ENCODE data around the gene SPATA4.
"Not testable (repeated sequence)": the region's sequence is repeated elsewhere in the genome, so short reads cannot be mapped to it uniquely, and the experiment has no call there.

The SPATA4 gene

GRCh38 chr4:176195184-176195978 is at the start of gene SPATA4:
SPATA4 (minus strand) TSS chr4:176195585; CDS start chr4:176195562, 23 bp downstream.
- DNase-seq (ENCODE audit: low read depth in 2 of 2) = peak; percentile 87 to 91

DNA sequence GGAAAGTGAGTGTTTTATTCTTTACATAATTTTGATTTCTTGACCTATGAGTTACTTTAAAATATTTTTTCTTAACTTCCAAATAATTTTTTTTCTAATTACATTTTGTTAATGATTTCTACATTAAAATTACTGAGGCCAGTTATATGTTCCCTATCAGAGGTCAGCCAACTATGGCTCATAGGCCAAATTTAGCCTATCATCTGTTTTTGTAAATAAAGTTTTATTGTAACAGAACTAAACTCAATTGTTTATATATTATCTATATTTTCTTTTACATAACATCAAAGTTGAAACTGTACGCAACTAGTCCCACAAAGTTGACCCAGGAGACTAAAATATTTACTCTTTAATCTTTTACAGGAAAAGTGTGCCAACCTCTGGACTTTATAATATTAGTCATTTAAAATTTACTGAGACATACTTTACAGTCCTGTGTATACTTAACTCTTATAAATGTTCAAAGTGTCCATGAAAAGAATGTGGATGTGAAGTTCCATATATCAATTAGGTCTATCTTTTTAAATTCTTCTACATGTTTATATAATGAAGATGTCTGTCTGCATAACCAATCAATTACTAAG is 47.5 kb upstream of the SPATA4 start:
- DNase-seq (ENCODE audit: low read depth in 2 of 2) = no peak

GRCh38 chr4:176241703-176242102 is 46.3 kb upstream of the SPATA4 start:
- DNase-seq (ENCODE audit: low read depth in 2 of 2) = no peak

DNA sequence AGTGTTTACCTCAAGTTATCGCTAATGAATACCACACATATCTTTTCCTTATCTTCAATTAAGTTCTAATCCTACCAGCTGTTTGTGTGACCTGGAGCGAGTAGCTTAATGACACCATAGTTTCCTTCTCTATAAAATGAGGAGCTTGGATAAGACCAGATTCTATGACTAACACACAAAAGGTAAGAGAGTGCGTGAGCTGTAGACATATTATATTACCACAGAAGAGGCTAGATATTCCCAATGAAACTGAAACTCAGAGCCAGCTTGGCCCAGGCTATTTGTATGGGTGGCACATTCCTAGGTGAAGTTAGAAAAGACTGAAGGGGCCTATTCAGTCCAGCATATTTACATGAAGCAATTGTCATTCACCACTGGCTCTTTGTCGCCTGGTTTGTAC is 43.4 kb upstream of the SPATA4 start:
- no peak for DNase-seq (ENCODE audit: low read depth in 2 of 2)

- DNase-seq (ENCODE audit: low read depth in 2 of 2) = no peak
Observed at GRCh38 chr4:176238157-176238610, 42.8 kb upstream of the SPATA4 start.

DNA sequence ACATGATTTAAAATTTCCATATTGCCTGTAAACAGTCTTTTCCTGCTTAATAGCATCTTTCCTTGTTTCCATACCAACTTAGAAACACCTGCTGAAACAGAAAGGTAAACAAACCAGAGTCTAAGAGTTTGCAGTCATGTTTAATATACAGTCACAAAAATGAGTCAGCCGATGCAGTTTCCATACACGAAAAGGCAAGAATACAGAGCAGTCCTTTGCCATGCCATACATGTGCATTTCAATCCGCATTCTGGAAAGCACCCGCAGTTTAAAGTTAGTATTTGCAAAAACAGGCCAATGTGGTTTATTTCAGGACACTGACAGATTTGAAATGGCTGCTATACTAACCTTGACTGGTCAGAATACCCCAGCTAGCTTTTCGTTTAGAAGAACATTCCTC is 41.6 kb upstream of the SPATA4 start:
- no peak for DNase-seq (ENCODE audit: low read depth in 2 of 2)

GRCh38 chr4:176230836-176231235 is 35.5 kb upstream of the SPATA4 start:
- no peak for DNase-seq (ENCODE audit: low read depth in 2 of 2)

- no peak for DNase-seq (ENCODE audit: low read depth in 2 of 2)
Observed at GRCh38 chr4:176229645-176230044, 34.3 kb upstream of the SPATA4 start.

DNA sequence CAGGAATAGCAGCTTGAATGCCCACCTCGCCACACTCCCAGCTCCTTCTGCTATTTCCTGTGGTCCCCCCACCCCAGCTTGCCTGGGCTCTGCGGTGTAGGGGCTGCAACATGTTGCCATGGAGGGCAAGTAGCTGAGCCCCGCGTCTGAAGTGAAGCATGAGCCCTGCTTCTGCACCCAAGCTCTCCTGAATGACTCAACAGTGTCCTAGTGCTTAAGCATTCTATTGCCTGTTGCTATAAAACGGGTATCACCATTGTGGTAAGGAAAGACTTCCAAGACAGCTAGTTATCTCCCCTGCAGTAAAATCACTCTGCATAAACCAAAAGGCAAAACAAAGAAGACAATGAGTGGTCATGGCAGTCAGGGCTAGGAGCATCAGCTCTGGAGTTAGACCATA is 31.4 kb upstream of the SPATA4 start:
- DNase-seq (ENCODE audit: low read depth in 2 of 2) = no peak

DNA sequence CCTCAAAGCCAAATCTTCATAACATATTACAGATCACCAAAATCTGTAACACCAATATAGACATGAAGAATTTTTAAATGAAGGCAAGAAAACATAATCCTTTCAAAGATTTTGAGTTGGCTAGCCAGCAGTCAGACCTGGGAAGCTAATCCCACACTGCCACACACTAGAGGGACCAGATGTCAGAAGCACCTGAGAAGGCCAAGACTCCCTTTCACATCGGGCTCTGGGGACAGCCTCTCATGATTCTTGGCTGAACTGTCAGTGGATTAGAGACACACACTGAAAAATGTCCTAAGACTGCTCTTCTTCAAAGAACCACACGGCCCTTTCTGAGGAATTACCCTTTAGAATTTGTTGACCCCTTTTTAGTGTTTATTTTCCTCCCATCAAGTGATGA is 28.2 kb upstream of the SPATA4 start:
- no peak for DNase-seq (ENCODE audit: low read depth in 2 of 2)

GRCh38 chr4:176222149-176222548 is 26.8 kb upstream of the SPATA4 start:
- no peak for DNase-seq (ENCODE audit: low read depth in 2 of 2)

DNA sequence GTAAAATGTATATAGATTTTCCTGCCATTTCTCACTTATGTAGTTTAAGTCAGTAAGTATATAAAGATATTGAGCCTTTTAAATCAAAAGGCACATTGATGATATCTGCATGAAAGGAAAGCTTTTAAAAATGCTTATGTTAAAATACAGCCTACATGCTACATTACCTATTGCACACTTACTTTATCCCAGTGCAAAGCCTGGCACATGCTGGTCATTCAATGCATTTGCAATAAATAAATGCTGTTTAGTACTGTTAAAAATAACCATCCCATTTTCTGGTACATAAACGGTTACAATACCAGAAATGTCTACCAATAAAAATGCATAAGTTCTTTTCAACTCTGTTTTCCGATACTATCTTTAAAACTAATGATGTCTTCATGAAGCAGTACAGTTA is 22.1 kb upstream of the SPATA4 start:
- no peak for DNase-seq (ENCODE audit: low read depth in 2 of 2)

DNA sequence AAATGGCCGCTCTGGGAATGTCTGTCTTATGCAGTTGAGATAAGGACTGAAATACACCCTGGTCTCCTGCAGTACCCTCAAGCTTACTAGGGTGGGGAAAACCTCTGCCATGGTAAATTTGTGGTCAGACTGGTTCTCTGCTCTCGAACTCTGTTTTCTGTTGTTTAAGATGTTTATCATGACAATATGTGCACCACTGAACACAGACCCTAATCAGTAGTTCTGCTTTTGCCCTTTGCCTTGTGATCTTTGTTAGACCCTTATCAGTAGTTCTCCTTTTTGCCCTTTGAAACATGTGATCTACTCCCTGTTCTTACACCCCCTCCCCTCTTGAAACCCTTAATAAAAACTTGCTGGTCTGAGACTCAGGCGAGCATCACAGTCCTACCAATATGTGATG is 17.0 kb upstream of the SPATA4 start:
- DNase-seq (ENCODE audit: low read depth in 2 of 2) = not testable (repeated sequence)

DNA sequence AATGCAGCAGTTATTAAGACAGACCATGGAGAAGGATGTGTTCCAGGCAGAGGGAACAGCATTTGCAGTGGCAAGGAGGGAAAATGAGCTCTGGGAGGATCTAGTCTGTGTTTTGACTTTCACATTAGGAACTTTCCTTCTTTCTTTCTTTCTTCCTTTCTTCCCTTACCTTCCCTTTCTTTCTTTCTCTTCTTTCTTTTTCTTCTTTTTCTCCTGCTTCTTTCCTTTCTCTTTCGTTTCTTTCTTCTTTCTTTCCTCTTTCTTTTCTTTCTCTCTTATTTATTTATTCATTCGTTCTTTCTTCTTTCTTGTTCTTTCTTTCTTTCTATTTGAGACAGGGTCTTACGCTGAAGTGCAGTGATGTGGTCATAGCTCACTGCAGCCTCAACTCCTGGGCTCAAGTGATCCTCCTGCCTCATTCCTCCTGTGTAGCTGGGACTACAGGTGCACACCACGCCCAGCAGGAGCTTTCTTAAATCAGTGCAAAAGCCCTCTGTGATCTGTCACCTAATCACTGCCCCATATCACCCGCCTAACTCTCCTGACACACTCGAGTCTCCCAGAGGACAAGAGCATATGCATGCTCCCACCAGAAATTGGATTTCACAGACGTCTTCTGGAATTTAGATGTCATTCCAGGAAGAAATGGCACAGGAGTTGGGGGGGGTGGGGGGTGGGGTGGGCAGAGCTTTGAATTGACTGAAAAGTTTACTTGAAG is 15.4 kb upstream of the SPATA4 start:
- DNase-seq (ENCODE audit: low read depth in 2 of 2) = no peak

GRCh38 chr4:176210101-176210500 is 14.7 kb upstream of the SPATA4 start:
- DNase-seq (ENCODE audit: low read depth in 2 of 2) = no peak

DNA sequence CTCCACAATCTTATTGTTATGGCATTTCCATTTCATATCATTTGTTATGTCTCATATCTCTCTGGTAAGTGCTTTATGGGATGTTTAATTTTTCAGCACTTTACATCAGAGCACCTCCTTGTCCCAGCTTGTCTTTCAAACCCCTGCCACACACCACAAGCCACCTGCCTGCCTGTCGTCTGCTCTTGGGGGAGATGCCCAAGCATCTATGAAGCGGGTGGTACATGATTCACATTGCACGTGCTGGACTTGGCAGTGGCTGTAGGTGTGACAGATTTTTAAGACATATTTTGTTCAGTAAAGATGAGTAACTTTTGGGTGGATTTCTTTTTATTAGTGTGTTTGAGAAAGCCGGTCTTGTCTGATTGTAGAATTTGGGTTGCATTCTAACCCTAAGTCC is 14.2 kb upstream of the SPATA4 start:
- DNase-seq (ENCODE audit: low read depth in 2 of 2) = no peak

GRCh38 chr4:176207839-176208238 is 12.5 kb upstream of the SPATA4 start:
- no peak for DNase-seq (ENCODE audit: low read depth in 2 of 2)

- DNase-seq (ENCODE audit: low read depth in 2 of 2) = no peak
Observed at GRCh38 chr4:176205299-176205698, 9.9 kb upstream of the SPATA4 start.

DNA sequence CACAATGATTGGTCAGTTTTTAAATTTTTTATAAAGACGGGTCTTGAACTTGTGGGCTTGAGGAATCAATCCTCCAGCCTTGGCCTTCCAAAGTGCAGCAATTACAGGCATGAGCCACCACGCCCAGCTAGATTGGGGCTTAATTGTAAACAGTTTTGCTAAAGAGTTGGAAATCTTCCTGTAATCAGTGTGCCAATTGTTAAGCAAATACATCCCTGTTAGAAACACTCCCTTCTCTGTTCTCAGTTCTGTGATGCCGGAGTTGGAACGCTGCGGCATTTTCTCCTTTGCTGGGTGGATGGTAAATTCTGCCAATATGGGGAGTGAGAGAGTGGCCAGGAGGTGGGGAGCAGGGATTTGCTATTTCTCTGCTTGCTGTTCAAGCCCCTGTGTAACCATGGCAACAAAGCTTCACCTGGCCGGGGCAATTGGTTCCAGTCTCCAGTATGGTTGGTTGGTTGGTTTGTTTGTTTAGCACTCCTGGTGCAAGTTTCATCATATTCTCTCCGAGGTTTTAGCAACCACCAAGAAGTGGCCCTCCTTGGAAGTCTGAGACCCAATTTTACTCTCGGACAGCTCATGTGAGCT is 3.0 kb upstream of the SPATA4 start:
- no peak for DNase-seq (ENCODE audit: low read depth in 2 of 2)

DNA sequence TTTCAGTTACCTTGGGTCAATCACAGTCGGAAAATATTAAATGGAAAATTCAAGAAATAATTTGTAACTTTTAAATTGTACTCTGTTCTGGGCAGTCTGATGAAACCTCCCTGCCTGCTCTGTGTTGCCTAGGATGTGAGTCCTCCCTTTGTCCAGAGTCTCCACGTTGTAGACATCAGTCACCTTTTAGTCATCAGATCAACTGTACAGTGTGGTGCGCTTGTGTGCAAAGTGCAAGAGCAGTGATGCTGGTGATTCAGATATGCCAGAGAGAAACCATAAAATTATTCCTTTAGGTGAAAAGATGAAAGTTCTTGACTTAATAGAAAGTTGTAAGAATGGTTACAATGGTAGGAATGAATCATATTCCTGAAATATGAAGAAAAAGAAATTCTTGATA is 1.4 kb downstream of the SPATA4 start:
- no peak for DNase-seq (ENCODE audit: low read depth in 2 of 2)

GRCh38 chr4:176193126-176193525 is 2.3 kb downstream of the SPATA4 start:
- no peak for DNase-seq (ENCODE audit: low read depth in 2 of 2)

- DNase-seq (ENCODE audit: low read depth in 2 of 2) = no peak
Observed at GRCh38 chr4:176191974-176192373, 3.4 kb downstream of the SPATA4 start.

Measured in stimulated activated CD8-positive, alpha-beta memory T cell treated with anti-CD3 and anti-CD28 coated beads, Interleukin-2, amount 100 ng/mL, for 1 hour (primary cell).